Stimulated activated CD8-positive, alpha-beta memory T cell treated with anti-CD3 and anti-CD28 coated beads, Interleukin-4, amount 100 ng/mL, for 48 hours (primary cell): Measurements from ENCODE around the gene LYRM4.

Experiments
- DNase-seq: peaks from one replicate; pipeline ENCODE4 v3.0.0-alpha.2; 2020

LYRM4 gene

DNA sequence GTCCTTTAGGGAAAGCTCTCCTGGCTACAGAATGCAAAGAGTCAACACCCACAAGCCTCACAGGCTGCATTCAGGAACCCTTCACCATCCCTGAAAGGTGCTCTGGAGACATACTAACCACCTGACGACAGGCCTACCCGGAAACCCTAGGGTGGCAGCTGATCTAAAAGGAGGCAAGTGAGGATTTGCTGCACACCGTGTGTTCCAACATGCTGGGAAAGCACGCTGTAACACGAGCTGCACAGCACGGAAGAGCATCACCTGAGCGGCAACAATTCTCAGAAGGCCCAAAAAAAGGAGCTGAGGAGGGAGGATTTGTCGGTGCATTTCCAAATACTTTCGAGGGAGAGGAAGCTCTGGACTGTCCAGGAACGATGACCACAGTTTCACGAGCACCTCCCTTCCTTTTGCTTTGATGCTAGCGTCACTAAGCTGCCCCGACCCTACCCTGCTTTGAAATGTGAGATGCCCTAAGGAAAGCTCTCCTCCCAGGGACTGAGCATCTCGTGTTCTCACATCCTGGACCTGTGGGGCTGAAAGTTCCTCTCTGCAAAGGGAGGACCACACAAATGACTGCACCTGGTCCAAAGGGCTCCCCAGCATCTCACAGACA lies 88.6 kb downstream of the LYRM4 start:
- no peak for DNase-seq

- DNase-seq = no peak
These were observed 93.2 kb downstream of the LYRM4 start for GRCh38 chr6:5167501-5167900.

DNA sequence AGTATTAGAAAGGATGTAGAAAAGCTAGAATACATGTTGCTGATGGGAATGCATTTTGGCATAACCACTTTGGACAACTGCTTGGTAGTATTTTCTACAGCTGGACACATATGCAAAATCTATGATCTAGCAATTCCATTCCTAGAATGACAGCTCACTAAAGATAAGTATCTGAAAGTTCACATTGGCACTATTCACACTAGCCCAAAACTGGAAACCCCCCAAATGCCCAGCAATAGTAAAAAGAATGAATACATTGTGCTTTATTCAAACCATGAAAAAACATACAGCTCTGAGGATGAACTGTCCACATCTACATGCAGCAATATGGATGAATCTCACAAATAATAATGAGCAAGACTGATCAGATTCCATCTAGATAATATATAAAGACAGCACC lies 96.7 kb downstream of the LYRM4 start:
- DNase-seq = no peak

- DNase-seq = no peak
These were observed 97.5 kb downstream of the LYRM4 start for GRCh38 chr6:5163247-5163646.

- DNase-seq = no peak
These were observed 98.4 kb downstream of the LYRM4 start for GRCh38 chr6:5162355-5162754.

DNA sequence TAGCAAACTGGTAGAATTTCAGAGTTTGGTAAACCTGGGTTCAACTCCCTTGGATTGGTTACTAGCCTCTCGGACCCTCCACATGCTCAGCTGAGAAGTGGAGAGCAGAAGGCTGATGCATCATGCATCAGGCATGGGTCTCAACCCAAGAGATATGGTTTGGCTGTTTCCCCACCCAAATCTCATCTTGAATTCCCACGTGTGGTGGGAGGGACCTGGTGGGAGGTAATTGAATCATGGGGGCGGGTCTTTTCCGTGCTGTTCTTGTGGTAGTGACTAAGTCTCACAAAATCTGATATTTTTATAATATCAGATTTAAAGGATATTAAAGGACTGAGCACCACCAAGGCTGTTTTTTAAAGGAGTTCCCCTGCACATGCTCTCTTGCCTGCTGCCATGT lies 100.5 kb downstream of the LYRM4 start:
- no peak for DNase-seq

DNA sequence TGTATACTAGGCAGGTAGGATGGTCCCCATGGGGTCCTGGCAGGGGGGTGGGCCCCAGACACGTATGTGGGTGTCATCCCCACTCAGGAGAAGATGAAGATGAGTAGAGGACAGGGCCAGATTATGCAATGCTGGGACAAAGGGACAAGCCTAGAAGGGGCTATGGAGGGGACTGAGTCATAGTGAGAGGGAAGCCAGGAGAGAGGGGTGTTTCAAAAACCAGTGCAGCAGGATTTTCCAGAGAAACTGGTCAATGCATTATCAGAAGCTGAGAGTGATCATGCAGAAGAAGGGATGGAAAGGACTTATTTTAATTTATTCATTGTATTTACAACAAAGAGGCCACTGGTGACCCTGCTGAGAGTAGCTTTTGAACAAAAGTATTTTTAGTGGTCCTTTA lies 101.6 kb downstream of the LYRM4 start:
- no peak for DNase-seq

GRCh38 chr6:5158180-5158579 lies 102.6 kb downstream of the LYRM4 start:
- no peak for DNase-seq

DNA sequence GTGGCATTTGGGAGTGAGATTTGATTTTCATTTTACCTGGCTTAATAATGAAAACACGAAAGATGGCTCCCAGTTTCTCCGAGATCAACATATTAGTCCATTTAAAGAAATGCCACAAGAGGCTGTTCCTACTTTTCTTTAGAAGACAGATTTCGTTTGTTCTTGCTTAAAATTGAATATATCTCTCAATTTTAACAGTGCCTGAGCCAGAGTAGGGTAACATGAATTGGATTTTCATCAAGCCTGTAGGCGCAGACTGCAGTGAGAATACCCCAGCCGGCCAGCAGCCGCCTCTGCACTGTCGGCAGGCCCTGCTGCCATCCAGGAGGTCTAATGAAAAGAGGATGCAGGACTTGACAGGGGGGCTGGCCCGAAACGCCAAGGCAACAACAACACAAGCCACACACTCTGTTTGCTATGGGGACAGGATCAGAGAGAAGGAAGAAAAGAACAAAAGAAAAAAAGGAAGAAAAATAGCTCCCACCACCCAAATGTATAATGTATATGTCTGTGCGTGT lies 103.1 kb downstream of the LYRM4 start:
- no peak for DNase-seq

GRCh38 chr6:5156627-5157026 lies 104.1 kb downstream of the LYRM4 start:
- DNase-seq = no peak

DNA sequence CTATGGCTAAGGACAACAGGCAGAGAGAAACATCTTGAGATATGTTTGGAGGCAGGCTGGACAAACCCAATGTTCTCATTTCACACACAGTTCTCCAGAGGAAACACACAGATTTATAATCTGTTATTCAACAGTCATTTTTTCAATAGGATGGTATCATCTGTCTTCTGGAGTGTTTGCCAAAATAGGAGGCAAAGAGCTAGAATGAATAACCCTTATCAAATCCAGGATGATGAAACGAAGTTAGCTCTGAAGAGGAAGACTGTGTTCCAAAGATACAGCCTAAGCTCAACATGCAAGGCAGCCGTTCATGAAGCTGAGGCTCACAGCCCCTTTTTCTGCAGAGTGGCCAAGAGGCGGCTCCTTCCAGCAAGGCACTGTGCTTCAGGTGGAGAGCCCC lies 104.8 kb downstream of the LYRM4 start:
- DNase-seq = no peak

DNA sequence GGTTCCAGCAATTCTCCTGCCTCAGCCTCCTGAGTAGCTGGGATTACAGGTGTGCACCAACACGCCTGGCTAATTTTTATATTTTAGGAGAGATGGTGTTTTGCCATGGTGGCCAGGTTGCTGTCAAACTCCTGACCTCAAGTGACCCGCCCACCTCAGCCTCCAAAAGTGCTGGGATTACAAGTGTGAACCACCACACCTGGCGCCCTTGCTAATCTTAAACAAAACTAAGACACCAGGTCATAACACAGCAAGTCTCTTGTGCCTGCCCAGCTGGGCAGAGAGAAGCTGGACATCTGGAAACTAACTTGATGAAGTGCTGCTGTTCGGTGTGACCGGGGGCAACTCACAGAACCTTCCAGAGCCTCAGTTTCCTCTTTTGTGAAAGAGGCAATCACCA lies 107.6 kb downstream of the LYRM4 start:
- no peak for DNase-seq

GRCh38 chr6:5152460-5152859 lies 108.3 kb downstream of the LYRM4 start:
- DNase-seq = no peak

- no peak for DNase-seq
These were observed 108.8 kb downstream of the LYRM4 start for GRCh38 chr6:5151955-5152401.

DNA sequence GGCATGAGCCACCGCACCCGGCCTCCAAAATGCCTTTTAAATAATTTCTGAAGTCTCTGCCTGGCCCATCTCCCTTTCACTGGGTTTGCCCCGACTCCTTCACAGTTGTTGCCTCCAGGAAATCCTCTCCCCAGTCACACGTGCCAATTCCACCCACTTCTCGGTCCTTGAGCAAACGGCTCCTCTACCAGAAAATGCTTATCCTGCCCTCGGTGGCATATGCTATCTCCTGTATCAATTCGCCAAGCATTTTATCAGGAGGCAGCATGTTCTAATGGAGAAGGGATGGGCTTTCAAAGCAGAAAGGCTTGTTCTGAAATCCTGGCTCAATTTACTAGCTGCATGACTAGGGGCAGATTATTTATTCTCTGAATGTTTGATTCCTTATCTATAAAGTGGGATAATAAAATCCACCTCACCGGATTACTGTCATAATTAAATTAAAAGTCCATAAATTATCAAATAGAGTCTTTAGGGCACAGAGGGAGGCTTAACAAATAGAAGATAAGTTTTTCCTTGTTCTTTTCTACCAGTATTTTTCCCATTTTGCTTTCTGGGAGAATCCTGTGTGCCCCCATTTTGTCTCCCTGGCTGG lies 109.3 kb downstream of the LYRM4 start:
- no peak for DNase-seq

DNA sequence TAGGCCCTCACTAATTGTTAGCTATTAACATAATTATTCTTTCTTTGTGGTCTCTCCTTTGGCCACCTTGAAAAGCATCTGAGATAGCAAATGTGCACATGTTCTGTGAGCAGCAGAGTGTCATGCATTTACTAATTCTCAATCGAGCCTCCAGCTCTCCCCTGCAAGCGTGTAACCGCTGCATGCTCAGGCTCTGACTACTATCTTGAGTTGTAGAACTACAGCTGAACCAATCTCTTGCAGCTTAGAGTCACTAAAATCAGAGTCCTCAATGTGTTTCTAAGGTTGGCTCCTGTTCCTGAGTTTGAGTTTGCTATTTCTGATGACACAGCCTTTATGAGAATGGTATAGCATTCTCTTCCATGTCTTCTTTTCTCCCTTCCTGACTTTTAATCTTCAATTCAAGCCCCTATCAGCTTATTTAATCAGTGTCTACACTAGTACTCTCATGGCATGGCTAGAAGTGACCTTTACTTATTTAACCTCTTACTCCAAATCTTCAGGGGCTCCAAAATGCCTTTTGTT lies 110.1 kb downstream of the LYRM4 start:
- no peak for DNase-seq

- no peak for DNase-seq
These were observed 110.9 kb downstream of the LYRM4 start for GRCh38 chr6:5149891-5150290.

GRCh38 chr6:5149159-5149704 lies 111.5 kb downstream of the LYRM4 start:
- DNase-seq = no peak

- DNase-seq = no peak
These were observed 114.4 kb downstream of the LYRM4 start for GRCh38 chr6:5146398-5146797.

GRCh38 chr6:5143634-5144311 lies 117.0 kb downstream of the LYRM4 start:
- DNase-seq = peak; percentile 92

- no peak for DNase-seq
These were observed 117.8 kb downstream of the LYRM4 start for GRCh38 chr6:5142915-5143314.

GRCh38 chr6:5142131-5142530 lies 118.6 kb downstream of the LYRM4 start:
- no peak for DNase-seq

GRCh38 chr6:5141046-5141445 lies 119.7 kb downstream of the LYRM4 start:
- no peak for DNase-seq
